SU-DHL-6 (cell line): ENCODE results near the gene TMSB4X.
"Not testable (repeated sequence)": the region's sequence is repeated elsewhere in the genome, so short reads cannot be mapped to it uniquely, and the experiment has no call there.

Experiments
- H2AFZ ChIP-seq: fragments of 200-600 bp; sonication (generic); 2 replicates; pipeline ENCODE4 v1.6.1; 2014; ENCODE audit warnings: low read depth, mild to moderate bottlenecking, moderate library complexity, mixed read lengths, antibody characterized with exemption, low read length; ENCODE audit not compliant: severe bottlenecking
- H3F3A ChIP-seq: fragments of 200-600 bp; shearing (Covaris generic); 2 replicates; pipeline ENCODE4 v1.6.0; 2016; ENCODE audit warnings: antibody characterized with exemption, mild to moderate bottlenecking; ENCODE audit not compliant: insufficient read depth
- H3K27ac ChIP-seq: fragments of 200-600 bp; sonication (generic); 2 replicates; pipeline ENCODE4 v1.5.1; 2016; ENCODE audit warnings: low read depth, mild to moderate bottlenecking, low read length, moderate library complexity, mixed read lengths
- H3K27me3 ChIP-seq: fragments of 200-600 bp; sonication (generic), shearing (Covaris generic); 2 replicates; pipeline ENCODE4 v1.6.0; 2014; ENCODE audit warnings: mild to moderate bottlenecking, low read length
- H3K36me3 ChIP-seq: fragments of 200-600 bp; sonication (generic); 2 replicates; pipeline ENCODE4 v1.6.1; 2014; ENCODE audit warnings: mild to moderate bottlenecking, low read length, mixed read lengths
- H3K4me2 ChIP-seq: fragments of 300-600, 200-600 bp; shearing (Covaris generic), sonication (generic); 2 replicates; pipeline ENCODE4 v1.6.0; 2014; ENCODE audit warnings: low read length, low read depth, mild to moderate bottlenecking; ENCODE audit not compliant: poor library complexity, severe bottlenecking
- H3K4me3 ChIP-seq: fragments of 200-600 bp; sonication (generic); 2 replicates; pipeline ENCODE4 v1.5.1; 2014; ENCODE audit warnings: antibody characterized with exemption, low read length, mild to moderate bottlenecking, mixed read lengths; ENCODE audit not compliant: insufficient read depth, poor library complexity, severe bottlenecking
- H3K79me2 ChIP-seq: fragments of 200-600 bp; sonication (generic); 2 replicates; pipeline ENCODE4 v1.6.1; 2014; ENCODE audit warnings: mild to moderate bottlenecking, low read length, moderate library complexity; ENCODE audit not compliant: insufficient read depth
- H3K9ac ChIP-seq: fragments of 200-600 bp; sonication (generic); 2 replicates; pipeline ENCODE4 v1.7.0; 2014; ENCODE audit warnings: mild to moderate bottlenecking, low read length
- H3K9me2 ChIP-seq: fragments of 200-600 bp; sonication (generic); replicated peaks from 2 replicates; pipeline ENCODE4 v1.6.1; 2014; ENCODE audit warnings: low read length; ENCODE audit not compliant: insufficient read depth
- H3K9me3 ChIP-seq: fragments of 200-600 bp; sonication (generic); 2 replicates; pipeline ENCODE4 v1.6.1; 2014; ENCODE audit warnings: low read length, mixed read lengths; ENCODE audit not compliant: insufficient read depth
- H4K20me1 ChIP-seq: fragments of 200-600 bp; sonication (generic); 2 replicates; pipeline ENCODE4 v1.6.1; 2014; ENCODE audit warnings: low read depth, mild to moderate bottlenecking, antibody characterized with exemption, low read length, moderate library complexity, mixed read lengths
- CTCF ChIP-seq: fragments of 200-600 bp; sonication (generic); IDR thresholded peaks from one replicate; pipeline ENCODE4 v1.5.1; 2017; ENCODE audit warnings: antibody characterized with exemption, mild to moderate bottlenecking, low read length, moderate library complexity; ENCODE audit not compliant: insufficient read depth, poor library complexity, severe bottlenecking
- EZH2phosphoT487 ChIP-seq: fragments of 200-600 bp; sonication (generic), shearing (Covaris generic); conservative IDR thresholded peaks from 2 replicates; pipeline ENCODE4 v1.6.1; 2018; ENCODE audit warnings: mild to moderate bottlenecking, antibody characterized with exemption, low read length, moderate library complexity, mixed read lengths

The TMSB4X gene

DNA sequence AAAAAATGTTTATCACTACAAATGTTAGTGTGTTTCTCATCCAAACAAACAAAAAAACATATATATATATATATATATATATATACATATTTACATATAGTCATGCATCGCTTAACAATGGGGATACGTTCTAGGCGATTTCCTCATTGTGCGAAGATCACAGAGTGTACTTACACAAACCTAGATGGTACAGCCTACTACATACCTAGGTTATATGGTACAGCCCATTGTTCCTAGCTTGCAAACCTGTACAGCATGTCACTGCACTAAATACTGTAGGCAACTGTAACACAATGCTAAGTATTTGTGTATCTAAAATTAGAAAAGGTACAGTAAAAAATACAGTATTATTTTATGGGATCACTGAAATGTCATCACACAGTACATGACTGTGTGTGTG lies 16.4 kb upstream of the TMSB4X start:
- Histone ChIP-seq H3K4me3 (no peak overlapping the region), H3K36me3 (no peaks in the 10 kb centered on the region), H2AFZ (no peak overlapping the region), H3K9ac (peak overlapping the region; percentile 77), H4K20me1 (no peaks in the 10 kb centered on the region), H3K9me2 (no peaks in the 10 kb centered on the region), H3K9me3 (no peaks in the 10 kb centered on the region), H3K79me2 (no peaks in the 10 kb centered on the region), H3K27me3 (no peaks in the 10 kb centered on the region), H3K4me2 (peak overlapping the region; percentile 82), H3K27ac (peak overlapping the region; percentile 100), H3F3A (peaks cover 44% of the 10 kb centered on the region)
- no peak for TF ChIP-seq EZH2phosphoT487
- no peak for TF ChIP-seq CTCF

- no peaks in the 10 kb centered on the region for H3K79me2 ChIP-seq
- H3K9me2 ChIP-seq: no peaks in the 10 kb centered on the region
- peak overlapping the region; percentile 31 for H3K4me2 ChIP-seq
- no peaks in the 10 kb centered on the region for H3K9me3 ChIP-seq
- H3K27ac ChIP-seq: peak overlapping the region; percentile 37; the same call in 1 of the 2 replicates
- no peak overlapping the region for H2AFZ ChIP-seq
- H3K9ac ChIP-seq: peak overlapping the region; percentile 18; the same call in 1 of the 2 replicates
- H4K20me1 ChIP-seq: no peaks in the 10 kb centered on the region
- no peak overlapping the region for H3K4me3 ChIP-seq
- H3K27me3 ChIP-seq: no peaks in the 10 kb centered on the region
- peaks cover 20% of the 10 kb centered on the region for H3F3A ChIP-seq
- no peaks in the 10 kb centered on the region for H3K36me3 ChIP-seq
- no peak for TF ChIP-seq CTCF
- no peak for TF ChIP-seq EZH2phosphoT487
Measured at GRCh38 chrX:12961196-12961718, 13.7 kb upstream of the TMSB4X start.

GRCh38 chrX:12962041-12962504 lies 12.8 kb upstream of the TMSB4X start:
- H2AFZ ChIP-seq: no peak overlapping the region
- no peaks in the 10 kb centered on the region for H3K79me2 ChIP-seq
- H3K9me2 ChIP-seq: no peaks in the 10 kb centered on the region
- no peaks in the 10 kb centered on the region for H3K9me3 ChIP-seq
- H3K4me3 ChIP-seq: no peak overlapping the region
- TF ChIP-seq CTCF (no peak), EZH2phosphoT487 (no peak)
- H3K4me2 ChIP-seq: no peak overlapping the region
- no peaks in the 10 kb centered on the region for H4K20me1 ChIP-seq
- H3K27me3 ChIP-seq: no peaks in the 10 kb centered on the region
- H3K36me3 ChIP-seq: no peaks in the 10 kb centered on the region
- H3K27ac ChIP-seq: no peak overlapping the region
- no peak overlapping the region; the same call in 1 of the 2 replicates for H3K9ac ChIP-seq
- H3F3A ChIP-seq: peaks cover 12% of the 10 kb centered on the region

- not testable (repeated sequence) for H3K27ac ChIP-seq, H3K36me3 ChIP-seq, H3K79me2 ChIP-seq, H3K9me2 ChIP-seq, H3K4me3 ChIP-seq, H4K20me1 ChIP-seq, H3F3A ChIP-seq, H3K27me3 ChIP-seq, H2AFZ ChIP-seq, H3K4me2 ChIP-seq, H3K9me3 ChIP-seq, H3K9ac ChIP-seq
Measured at GRCh38 chrX:12963210-12963850, 11.6 kb upstream of the TMSB4X start.
